Measurements from ENCODE around the gene BCAS2.

DNA sequence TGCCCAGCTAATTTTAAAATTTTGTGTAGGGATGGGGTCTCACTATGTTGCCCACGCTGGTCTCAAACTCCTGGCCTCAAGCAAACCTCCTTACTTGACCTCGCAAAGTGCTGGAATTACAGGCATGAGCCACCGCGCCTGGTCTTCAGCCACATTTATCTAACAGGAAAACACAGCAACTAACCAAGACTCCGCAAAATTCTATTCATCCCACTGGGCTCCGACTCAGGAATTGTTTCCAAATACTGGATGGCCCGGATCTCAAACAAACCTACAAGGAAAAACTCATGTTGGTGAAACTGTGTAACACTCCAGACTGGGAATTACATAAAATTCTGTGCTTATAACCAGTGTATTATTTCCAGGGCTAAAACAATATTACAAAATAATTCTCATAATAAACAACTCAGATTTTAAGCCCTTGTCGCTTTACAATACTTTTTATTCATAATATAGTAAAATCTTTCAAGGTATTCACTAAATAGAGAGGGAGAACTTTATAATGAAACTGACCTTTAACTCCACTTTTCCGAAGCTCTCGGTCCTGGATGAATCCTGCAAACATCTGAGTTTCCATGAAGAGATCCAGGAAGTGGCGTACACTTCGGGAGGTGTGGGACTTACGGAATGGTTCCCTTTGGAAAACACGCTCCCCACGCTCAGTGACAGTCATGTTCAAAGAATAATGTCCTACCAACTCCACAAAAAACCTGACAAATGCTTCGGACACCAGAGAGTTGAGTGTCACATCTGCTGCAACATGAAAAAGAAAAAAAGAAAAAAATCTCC is 6.0 kb upstream of the BCAS2 start:
- TF ChIP-seq CTCF (IDR thresholded peaks at IDR 0.05; ENCODE audit: poor library complexity) (no peak), EZH2 (IDR thresholded peaks at IDR 0.05; ENCODE audit: borderline replicate concordance) (no peak), EZH2phosphoT487 (IDR thresholded peaks at IDR 0.05; ENCODE audit: low read depth, severe bottlenecking, unreplicated experiment) (no peak)
